GM19240 (cell line): ENCODE results near the gene ASAP2.

Experiments
- DNase-seq: peaks from one replicate; pipeline ENCODE4 v3.0.0; 2011; ENCODE audit warnings: low spot score; ENCODE audit not compliant: insufficient read length

The ASAP2 gene

GRCh38 chr2:9343524-9343923 lies 136.9 kb downstream of the ASAP2 start:
- DNase-seq, result no peak

DNA sequence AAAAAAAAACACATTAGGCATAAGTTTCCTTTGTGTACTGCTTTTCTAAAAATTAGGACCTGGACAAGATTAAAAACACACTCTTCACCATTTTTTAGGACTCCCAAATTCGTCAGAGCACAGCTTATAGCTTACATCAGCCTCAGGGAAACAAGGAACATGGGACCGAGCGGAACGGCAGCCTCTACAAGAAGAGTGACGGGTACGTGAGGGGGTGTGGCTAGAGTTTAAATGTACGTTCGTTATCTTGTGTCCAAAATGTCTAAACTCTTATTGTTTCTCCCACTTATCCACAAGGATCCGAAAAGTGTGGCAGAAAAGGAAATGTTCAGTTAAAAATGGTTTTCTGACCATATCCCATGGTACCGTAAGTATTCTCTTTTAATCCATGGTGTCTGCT lies 137.8 kb downstream of the ASAP2 start:
- DNase-seq, result no peak

- no peak for DNase-seq
Measured at GRCh38 chr2:9345343-9345742, 138.7 kb downstream of the ASAP2 start.

DNA sequence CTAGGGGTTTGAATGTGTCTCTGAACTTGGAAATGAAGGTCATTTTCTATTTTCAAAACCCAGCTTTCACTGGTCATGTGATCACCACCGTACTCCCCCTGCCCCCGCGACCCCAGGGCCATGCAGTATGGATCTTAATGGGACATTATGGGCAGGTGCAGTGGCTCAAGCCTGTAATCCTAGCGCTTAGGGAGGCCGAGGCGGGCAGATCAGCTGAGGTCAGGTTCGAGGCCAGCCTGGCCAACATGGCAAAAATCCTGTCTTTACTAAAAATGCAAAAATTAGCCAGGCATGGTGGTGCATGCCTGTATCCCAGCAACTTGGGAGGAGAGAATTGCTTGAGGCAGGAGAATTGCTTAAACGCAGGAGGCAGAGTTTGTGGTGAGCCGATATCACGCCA lies 139.4 kb downstream of the ASAP2 start:
- DNase-seq, result no peak

DNA sequence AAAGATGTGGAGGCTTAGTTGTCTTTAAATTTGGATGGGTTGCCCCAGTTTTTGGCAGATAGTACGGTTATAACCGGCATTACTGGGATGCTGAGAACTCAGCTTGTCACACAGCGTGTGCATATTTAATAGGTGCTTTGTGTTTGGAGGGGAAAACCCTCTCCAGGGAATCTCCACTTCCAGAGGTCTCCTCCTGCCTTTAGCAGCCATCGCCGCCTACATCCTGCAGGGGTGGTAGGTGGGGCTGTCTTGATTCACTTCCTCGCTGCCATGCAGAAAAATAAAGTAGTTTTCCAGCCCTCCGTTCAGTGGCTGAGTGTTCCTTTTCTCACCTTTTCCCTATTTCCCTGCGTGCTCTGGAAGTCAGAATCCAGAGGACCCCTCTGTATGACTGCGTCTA lies 140.3 kb downstream of the ASAP2 start:
- DNase-seq, result no peak

GRCh38 chr2:9347411-9347881 lies 140.8 kb downstream of the ASAP2 start:
- DNase-seq, result no peak

DNA sequence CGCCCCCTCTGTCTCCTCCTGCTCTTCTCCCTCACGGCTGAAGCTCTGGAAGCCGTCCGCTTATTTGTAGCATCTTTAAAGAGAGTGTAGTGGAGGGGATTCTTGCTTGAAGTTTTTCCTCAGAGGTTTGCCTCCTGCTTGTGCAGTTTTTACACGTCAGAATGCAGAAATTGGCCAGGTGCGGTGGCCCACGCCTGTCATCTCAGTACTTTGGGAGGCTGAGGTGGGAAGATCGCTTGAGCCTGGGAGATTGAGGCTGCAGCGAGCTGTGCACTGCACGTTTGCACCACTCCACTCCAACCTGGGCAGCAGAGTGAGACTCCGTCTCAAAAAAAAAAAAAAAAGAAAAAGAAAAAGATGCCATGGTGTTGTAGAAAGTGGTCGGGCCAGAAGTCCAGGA lies 147.7 kb downstream of the ASAP2 start:
- DNase-seq, result no peak

DNA sequence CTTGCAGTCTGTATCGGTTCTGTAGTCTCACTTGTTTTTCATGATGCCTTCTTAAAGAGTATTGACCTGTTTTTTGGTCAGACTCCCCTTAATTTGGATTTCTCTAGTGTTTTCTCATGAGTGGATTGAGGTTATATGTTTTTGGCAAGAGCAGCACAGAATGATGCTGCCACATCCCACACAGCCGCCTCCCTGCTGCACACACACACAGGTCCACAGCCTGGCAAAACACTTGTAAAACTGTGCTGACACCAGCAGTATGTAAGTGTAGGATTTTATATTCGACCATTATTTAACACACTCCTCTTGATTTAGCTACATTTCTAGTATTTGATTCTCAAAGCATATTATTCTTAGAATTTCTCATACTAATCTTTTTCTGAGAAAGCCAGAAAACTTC lies 148.7 kb downstream of the ASAP2 start:
- DNase-seq, result no peak

DNA sequence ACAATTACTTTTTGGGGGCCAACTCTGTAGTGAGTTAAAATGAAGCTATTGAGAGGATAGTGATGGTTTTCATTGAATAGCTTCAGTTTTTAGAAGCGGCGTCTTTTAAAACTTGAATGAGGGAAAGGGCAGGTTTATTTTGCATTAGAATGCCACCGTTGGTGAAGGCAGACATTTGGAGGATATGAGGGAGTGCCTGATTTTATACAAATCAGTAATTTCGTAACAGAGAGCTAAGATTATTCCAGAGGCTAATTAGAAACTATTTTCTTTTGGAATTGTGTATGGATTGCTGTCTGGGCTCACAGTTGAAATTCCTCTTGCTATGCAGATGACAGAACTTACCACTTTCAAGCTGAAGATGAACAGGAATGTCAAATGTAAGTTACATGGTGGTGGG lies 149.1 kb downstream of the ASAP2 start:
- no peak for DNase-seq

DNA sequence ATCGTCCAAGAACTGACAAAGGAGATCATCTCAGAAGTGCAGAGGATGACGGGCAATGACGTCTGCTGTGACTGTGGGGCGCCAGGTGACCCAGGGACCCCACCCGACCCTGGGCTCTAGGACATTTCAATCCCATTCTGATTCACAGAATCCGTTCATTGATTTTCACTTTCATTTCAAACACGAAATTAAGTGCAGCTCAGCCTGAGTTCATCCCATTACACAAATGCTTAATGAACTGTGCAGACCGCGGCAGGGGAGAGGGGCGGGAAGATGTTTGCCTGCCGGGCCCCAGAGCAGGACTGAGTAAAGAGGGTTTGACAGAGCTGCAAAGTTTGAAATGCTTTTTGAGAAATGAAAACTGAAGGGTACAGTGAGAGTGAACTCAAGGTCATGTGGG lies 149.6 kb downstream of the ASAP2 start:
- DNase-seq, result no peak

GRCh38 chr2:9358846-9359245 lies 152.2 kb downstream of the ASAP2 start:
- DNase-seq, result no peak

DNA sequence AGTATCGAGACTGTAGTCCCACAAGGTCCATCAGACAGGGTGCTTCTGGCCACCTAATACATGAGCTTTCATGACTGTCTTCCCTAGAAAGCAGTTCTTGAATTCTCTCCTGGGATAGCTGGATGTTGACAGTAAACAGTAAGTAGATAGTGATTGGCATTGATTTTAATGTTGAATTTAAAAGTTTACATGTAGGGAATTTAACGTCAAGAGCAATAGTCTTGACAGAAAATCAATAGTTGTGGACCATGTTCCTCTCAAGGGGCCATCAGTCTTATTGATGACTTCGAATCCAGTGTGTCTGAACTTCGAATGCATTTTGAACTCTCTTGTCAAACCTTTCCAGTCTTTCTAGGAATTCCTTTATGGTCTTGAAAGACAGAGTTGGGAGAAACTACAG lies 152.9 kb downstream of the ASAP2 start:
- DNase-seq, result no peak

GRCh38 chr2:9360110-9360509 lies 153.5 kb downstream of the ASAP2 start:
- DNase-seq, result no peak

DNA sequence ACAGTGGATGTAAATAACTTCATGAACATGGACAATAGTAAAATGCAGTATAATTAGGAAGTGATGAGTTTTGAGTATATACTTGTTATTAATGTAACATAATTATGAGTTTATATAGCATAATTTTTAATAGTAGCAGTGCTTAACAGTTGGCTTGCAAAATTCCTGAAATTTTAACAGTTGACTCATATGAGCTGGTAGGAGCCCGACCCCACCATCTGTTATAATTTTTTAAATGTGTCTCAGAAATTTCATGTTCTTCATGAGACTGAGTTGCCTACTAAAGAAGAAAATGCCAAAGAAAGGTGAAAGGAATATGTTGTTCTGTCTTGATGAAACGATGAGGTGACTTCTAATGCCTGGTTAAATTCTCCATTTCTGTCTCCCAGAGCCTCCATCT lies 154.1 kb downstream of the ASAP2 start:
- no peak for DNase-seq

DNA sequence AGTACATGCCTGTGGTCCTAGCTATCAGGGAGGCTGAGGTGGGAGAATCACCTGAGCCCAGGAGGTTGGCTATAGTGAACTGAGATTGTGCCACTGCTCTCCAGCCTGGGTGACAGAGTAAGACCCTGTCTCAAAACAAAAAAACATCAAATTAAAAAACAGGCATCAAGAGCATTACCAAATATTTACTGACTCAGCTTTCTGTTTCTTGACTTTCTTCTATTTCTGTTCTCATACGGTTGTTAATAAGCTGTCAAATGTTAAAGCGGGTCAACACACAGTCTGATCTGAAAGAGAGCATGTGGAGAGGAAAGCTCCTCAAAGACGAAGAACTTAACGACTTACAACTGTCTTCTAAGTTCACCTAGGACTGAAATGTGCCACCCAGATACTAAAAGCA lies 157.8 kb downstream of the ASAP2 start:
- no peak for DNase-seq

DNA sequence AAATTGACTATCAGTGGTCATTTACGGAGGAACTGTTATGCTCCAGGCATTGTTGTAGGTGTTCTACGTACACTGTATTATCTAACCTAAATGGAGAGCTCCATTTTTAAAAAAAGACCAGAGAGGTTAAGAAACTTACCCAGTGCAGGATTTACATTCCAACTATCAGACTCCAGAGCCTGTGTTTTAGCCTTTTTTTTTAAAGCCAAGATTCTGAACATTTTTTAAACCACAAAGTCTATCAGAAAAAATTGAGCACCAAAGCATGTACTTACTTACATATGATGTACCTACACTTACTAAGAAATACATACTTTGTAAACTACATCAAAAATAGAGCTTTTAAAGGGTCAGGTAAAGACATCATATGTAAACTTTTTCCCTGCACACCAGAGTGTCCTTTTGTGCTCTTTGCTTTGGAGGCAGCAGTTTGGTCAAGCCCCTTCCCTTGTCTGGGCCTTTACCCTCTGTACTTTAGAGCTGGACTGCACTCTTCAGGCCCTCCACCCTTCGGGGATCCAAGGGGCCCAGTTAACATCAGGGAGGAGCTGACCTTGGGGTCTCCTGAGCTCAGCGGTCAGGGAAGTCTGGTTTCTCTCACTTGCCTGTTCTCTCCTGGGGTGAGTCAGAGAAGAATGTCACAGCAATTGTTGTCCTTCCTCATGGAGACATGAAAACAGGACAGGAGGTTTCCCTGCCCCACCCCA lies 158.3 kb downstream of the ASAP2 start:
- no peak for DNase-seq

- no peak for DNase-seq
Measured at GRCh38 chr2:9365498-9366019, 158.9 kb downstream of the ASAP2 start.

- DNase-seq, result no peak
Measured at GRCh38 chr2:9366026-9366425, 159.4 kb downstream of the ASAP2 start.

- DNase-seq, result no peak
Measured at GRCh38 chr2:9370746-9371145, 164.1 kb downstream of the ASAP2 start.

- DNase-seq, result no peak
Measured at GRCh38 chr2:9373047-9373446, 166.4 kb downstream of the ASAP2 start.

- no peak for DNase-seq
Measured at GRCh38 chr2:9373476-9373875, 166.9 kb downstream of the ASAP2 start.

DNA sequence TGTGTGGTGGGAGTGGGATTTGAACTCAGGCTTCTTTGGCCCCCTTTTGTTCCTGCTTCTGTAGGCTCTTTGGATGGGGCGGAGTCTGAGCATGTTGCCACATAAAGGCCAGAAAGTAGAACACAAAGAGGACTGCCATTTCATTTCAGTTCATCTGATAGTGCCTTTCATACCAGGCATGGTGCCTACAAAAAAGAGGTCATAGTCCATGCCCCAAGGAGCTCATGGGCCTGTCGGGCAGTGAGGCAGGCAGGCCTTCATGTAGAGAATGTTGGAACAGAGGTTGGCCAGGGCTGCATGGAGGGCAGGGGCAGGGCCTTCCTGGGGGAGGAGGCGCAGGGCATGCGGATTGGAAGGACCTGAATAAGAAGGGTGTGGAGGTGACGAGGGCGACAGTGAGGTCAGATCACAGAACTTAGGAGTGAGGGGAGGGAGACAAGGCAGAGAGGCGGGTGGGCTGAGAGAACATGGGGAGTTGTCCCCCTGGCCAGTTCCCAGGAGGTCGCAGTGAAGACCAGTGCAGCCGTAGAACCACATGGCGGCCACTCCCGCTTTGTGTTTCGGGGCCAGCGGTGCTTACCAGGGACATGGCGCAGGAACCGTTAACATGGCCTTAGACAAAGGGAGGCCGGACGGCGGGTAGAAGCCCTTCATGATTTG lies 167.6 kb downstream of the ASAP2 start:
- no peak for DNase-seq

- DNase-seq, result no peak
Measured at GRCh38 chr2:9375857-9376428, 169.3 kb downstream of the ASAP2 start.
